Astrocyte of the hippocampus (primary cell): Measurements from ENCODE around the gene CAMTA1.
"Not testable (repeated sequence)": the region's sequence is repeated elsewhere in the genome, so short reads cannot be mapped to it uniquely, and the experiment has no call there.

Experiments used
- DNase-seq: peaks from one replicate; pipeline ENCODE4 v3.0.0; 2011; ENCODE audit warnings: low read depth, low spot score

CAMTA1 gene

GRCh38 chr1:7403265-7404045 lies 618.2 kb downstream of the CAMTA1 start:
- no peak for DNase-seq

DNA sequence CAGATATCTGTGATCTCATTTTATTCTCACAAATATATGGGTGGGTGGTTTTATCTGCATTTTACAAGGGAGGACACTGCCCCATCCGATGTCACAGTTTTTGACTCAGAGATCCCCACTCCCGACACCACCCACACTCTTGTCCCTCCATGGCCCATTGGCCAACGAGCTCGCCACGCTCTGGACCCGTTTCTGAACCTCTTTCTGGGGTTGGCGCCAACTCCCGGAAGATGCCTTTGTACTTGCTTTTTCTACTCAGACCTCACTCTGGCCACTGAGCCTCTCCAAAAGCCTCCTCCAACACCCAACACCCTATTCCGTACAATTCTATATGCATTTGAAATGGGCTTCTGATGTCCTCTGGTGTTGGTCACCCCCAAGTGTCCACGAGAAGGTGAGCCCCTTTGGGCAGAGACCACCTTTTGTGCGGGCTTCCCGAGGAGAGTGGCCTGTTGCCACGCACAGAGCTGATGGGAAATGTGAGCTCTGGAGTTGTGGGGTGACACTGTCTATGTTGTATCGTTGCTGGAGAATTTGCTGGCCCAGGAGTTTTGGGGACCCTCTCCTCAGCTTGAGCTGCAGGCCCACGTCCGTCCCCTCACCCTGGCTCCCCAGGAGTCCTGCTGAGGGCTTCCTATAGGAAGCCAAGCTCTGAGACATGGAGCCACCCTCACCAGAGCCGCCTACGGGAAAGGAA lies 618.9 kb downstream of the CAMTA1 start:
- DNase-seq: no peak

DNA sequence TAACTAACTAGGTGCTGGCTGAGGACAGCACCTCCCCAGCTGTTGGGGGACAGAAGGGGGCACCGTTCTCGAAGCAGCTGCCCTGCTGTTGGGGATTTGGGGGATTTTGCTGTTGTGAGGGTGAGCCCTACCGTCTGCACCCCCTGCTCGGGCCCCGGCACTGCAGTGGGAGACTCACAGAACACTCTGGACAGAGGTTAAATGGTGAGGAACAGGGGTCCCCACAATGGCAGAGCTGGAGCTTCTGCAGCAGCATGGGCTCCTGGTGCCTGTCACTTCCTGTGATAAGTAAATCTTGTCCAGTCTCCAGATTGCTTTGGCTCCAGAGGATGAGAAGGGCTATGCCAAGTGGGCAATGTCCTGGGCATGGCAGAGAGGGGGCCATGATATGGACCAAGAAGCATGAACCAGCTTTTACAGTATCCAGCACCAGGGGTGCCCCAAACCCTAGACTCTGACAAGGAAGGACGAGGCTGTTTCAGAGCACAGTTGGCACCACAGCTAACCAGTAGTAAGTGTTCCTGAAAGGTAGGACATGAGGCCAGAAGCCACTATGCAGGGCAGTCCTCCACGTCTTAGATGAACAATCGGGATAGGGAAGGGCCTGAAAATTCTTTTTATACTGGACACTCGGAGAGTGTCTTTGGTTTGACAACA lies 620.7 kb downstream of the CAMTA1 start:
- DNase-seq: no peak

DNA sequence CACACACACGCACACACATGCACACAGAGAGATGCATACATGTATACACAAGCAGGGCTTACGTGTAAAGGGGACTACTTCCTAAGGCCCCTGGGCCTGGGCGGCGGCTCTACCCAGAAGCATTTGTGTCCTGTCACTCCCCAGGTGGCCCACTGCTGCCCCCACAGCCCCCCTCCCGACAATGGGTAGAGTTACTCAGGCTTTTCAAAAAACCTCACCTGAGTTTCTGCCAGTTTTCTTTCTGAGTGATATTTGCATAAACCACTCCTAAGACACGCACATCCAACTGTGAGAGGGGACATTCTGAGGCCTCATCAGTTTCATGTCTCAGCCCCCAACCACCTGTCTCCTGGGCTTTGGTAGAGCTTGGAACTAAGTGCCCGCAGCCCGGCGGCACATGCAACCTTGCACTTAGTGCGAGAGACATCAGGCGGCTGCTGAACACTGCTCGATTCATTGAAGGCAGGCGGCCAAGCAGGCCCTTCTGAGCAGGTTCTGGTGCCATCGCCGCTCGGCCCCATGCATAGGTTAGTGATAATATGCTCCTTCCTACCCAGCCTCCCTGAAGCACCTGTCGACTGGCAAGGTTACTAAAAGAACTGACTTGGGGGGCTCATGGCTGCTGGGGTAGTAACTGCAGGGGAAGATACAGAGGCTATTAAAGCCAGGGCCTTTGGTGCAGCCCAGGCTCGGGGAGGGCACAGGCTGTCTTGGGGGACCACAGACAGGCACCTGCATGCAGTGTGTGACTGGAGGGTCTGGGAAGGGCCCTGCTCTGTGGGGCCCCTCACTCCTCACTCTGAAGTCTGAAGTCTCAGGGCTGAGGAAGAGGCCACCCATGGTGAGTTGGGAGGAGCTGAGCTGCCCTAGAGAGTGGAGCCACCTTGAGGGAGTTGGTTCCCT lies 621.6 kb downstream of the CAMTA1 start:
- DNase-seq: no peak

- DNase-seq: no peak
Observed at GRCh38 chr1:7407544-7407895, 622.3 kb downstream of the CAMTA1 start.

DNA sequence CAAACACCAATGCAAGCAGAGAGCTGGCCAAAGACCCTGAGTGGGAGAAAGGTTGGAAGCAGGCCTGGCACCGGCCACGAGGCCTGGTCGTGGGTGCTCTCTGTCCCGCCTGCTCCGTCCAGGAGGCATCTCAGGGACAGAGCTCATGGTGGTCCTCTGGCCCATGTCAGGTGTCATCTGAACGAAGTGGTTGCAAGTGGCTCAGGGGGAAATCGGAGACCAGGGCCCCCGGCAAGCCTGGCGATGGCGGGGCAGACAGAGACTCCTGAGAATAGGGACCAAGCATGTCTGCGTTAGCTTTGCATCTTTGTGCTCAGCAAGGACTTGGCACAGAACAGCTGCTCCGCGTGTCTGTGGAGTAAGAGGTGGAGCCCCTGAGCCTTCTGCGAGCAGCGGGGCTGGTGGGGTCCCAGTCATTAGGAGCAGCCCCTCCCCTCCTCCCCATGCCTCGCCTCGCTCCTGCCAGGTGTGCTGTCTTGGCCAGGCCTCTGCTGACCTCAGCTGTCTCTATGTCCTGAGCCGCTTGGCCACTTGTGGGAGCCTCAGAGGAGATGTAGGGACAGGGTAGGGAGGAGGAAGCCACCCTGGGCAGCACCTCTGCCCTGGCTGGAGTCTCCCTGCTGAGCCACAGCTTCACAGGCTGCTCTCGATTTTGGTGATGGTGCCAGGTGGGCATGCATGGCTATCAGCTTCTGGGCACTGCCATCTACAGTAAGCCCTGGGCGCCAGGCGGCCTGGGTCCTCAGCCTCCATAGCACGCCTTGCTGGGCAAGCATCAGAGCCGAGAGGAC lies 622.9 kb downstream of the CAMTA1 start:
- DNase-seq: no peak

DNA sequence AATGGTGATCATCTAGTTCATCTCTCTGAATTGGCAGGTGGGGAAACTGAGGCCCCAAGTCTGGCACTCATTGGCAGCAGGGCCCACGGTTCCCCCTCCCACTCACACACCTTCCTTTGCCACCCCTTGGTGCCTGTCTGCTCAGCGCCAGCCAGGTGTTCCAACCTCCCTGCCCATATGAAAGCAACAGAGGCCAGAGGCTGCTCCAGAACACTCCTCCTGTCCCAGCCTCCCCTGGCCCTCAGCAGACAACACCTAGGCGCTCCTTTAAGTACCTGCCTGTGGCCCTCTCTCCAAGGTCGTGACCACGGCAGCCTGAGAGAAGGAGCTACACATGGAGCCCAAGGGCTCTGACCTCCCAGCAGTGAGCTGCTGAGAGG lies 623.5 kb downstream of the CAMTA1 start:
- DNase-seq: no peak

DNA sequence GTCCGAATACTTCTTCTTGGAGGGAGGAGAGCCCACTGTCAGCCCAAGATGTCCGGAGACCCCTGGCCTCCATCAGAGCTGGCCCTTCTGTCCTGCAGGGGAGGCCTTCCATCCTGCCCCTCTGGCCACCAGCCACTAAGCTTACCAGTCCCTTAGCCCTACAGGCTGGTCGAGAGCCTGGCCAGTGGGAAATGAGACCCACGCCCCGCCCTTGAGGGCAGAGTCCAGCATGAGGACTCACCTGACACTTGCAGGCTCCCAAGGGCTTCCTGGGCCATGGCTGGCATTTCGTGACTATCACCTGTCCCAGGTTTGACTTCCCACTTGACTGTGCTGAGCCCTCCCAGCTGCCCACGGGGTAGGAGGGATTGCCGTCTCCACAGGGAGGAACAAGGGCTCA lies 624.0 kb downstream of the CAMTA1 start:
- no peak for DNase-seq

DNA sequence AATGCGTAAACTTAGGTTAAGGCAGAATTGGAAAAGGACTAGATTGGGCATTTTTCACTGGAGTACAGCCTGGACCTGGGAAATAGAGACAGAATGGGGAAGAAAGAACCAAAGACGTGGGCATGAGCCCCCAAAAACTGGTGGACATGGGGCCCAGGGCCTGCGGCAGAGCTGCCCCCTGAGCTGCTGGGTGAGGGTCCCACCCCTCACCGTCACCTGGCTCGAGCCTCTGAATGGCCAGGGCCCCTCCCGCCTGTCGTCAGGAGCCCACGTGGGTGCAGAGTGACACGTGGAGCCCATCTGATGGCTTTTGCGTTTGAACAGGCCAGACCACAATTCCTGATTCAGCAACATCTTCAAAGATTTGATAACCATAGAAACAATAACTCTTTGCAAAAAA lies 624.9 kb downstream of the CAMTA1 start:
- no peak for DNase-seq

DNA sequence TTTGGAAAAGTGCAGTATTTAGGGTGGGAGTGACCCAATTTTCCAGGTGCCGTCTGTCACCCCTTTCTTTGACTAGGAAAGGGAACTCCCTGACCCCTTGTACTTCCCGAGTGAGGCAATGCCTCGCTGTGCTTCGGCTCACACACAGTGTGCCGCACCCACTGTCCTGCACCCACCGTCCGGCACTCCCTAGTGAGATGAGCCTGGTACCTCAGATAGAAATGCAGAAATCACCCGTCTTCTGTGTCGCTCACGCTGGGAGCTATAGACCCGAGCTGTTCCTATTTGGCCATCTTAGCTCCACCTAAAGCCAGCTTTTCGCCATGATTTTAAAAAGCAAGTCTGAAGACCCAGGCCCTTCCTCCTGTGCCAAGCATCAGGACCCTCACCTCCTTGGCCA lies 632.4 kb downstream of the CAMTA1 start:
- not testable (repeated sequence) for DNase-seq

GRCh38 chr1:7418442-7419080 lies 633.3 kb downstream of the CAMTA1 start:
- DNase-seq: no peak

DNA sequence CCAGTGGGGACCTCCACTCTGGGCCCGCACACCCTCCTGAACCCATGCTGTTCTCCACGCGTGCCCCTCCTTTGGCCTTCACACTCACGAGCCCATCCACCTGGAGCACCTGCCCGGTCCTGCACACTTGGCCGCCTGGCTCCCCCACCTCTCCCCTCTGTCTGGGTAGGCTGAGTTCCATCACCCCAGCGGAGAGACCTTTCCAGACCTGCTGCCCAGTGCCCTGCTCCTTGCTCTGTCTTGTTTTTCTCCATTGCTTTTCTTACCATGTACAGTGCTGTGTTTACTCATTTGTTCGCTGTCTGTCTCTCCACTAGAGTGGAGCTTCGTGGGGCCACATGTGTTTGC lies 634.8 kb downstream of the CAMTA1 start:
- DNase-seq: no peak

DNA sequence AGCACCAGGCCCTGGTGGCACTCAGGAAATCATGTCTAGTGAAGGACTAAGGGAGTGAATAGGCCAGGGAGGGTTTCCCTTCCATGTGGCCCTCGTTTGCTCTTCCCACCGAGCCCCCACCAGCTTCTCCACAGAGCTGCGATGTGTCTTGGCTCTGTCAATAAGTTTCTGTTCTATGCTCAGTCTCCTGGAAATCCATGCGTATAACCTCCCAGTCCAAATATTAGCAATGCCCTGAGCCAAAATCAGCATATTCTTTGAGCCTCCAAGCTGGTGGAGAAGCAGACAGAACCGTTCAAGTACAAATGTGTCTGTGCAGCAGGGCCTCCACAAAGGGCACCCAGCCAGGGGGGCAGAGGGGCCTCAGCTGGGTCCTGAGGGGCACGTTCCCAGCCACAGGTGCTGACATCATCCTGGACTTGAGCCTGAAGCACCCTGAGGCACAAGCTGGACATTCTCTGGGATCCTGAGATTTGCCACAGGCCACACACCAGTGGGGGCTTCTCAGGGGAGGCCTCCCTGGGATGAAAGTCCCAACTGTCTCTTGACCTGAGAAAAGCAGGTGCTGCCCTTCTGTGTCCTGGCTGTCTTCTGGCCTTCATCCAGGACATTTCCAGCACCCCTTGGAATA lies 635.3 kb downstream of the CAMTA1 start:
- DNase-seq: peak; percentile 26

- no peak for DNase-seq
Observed at GRCh38 chr1:7421471-7422075, 636.3 kb downstream of the CAMTA1 start.

DNA sequence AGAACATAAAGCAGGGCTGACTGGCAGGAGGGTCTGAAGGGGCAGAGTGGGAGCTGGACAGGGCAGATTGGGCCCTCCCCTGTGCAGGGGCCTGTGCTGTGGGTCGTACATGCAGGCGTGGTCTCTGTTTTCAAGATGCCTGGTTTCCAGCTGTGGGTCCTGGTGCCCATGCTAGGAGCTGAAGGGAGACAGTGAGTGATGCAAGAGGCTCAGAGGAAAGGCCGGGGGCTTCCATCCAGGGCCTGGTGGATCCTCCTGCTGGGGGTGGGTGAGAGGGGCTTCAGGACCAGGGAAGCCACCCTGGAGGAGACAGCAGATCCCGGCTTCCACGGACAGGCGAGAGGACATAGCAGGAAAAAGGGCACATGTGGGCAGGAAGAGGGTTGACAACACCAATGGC lies 636.8 kb downstream of the CAMTA1 start:
- DNase-seq: no peak

DNA sequence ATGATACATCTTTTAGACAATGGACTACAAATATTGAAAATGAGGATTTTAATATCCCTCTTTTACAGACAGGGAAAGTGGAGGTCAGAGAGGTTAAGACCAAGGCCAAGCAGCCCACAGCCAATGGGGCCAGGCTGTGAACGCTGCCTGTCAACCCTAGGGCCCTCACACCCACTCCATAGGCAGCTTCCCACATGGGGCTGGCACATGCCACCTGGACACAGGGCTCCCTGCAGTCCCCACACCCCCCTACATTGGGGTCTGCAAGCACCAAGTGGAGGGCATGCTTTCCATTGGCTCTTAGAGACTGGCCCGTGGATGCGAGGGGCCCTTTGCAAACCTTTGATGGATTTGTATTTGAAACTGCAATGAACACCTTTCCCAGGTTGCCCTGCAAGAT lies 637.3 kb downstream of the CAMTA1 start:
- DNase-seq: no peak

DNA sequence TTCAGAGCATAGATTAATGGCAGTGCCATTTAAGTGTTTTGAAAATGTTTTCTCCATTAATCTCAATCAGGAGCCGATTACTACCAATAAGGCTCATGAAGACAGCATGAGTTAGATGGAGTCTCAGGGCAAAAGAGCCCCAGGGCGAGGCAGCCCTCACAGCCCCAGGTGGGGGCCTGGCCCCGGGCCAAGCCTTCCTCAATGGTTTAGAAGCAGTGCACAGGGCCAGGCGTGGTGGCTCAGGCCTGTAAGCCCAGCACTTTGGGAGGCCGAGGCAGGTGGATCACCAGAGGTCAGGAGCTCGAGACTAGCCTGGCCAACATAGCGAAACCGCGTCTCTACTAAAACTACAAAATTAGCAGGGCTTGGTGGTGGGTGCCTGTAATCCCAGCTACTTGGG lies 637.7 kb downstream of the CAMTA1 start:
- no peak for DNase-seq

GRCh38 chr1:7424352-7424890 lies 639.2 kb downstream of the CAMTA1 start:
- peak; percentile 29 for DNase-seq

- no peak for DNase-seq
Observed at GRCh38 chr1:7425229-7425628, 640.0 kb downstream of the CAMTA1 start.

DNA sequence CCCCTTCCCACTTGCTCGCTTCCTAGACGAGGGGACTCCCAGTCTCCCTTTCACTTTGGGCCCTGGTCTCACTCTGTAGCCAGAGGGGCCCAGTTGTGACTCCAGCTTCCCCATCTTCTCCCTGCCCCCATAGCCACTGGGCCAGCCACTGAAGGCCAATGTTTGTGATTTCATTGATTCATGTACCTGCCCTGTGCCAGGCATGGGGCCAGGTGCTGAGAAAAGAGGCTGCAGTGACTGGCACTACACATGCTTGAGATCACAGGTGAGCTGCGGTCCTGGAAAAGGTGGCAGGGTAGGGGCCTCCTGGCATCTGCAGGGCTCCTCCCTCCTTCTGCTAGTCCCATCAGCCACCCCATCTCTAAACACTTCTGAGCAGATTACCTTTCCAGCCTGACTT lies 640.5 kb downstream of the CAMTA1 start:
- no peak for DNase-seq
